Right renal pelvis (tissue), 4 donors: Measurements from ENCODE around the gene TMEM139. TPM values are rescaled to one million over a fixed set of nuclear protein-coding genes. Genes with fewer than 3 reads are reported as not detected.
"Not testable (repeated sequence)": the region's sequence is repeated elsewhere in the genome, so short reads cannot be mapped to it uniquely, and the experiment has no call there.

ENCODE experiments used
- DNase-seq, 4 donors: peaks; one replicate each; pipeline ENCODE4 v3.0.0-alpha.2; 2013; ENCODE audit warnings: low read depth in 4 of 4, low spot score in 3 of 4, missing footprints in 1 of 4
- polyA plus RNA-seq, 4 donors: library from polyadenylated mRNA; unstranded; fragments of 120-200 nt; gene quantifications; one replicate each; pipeline ENCODE4 v1.2.1, GENCODE V29; 2013; ENCODE audit not compliant: insufficient read length in 4 of 4

Gene TMEM139
- polyA plus RNA-seq, 4 donors: 57.0 to 76.0 (median 60.8) TPM

DNA sequence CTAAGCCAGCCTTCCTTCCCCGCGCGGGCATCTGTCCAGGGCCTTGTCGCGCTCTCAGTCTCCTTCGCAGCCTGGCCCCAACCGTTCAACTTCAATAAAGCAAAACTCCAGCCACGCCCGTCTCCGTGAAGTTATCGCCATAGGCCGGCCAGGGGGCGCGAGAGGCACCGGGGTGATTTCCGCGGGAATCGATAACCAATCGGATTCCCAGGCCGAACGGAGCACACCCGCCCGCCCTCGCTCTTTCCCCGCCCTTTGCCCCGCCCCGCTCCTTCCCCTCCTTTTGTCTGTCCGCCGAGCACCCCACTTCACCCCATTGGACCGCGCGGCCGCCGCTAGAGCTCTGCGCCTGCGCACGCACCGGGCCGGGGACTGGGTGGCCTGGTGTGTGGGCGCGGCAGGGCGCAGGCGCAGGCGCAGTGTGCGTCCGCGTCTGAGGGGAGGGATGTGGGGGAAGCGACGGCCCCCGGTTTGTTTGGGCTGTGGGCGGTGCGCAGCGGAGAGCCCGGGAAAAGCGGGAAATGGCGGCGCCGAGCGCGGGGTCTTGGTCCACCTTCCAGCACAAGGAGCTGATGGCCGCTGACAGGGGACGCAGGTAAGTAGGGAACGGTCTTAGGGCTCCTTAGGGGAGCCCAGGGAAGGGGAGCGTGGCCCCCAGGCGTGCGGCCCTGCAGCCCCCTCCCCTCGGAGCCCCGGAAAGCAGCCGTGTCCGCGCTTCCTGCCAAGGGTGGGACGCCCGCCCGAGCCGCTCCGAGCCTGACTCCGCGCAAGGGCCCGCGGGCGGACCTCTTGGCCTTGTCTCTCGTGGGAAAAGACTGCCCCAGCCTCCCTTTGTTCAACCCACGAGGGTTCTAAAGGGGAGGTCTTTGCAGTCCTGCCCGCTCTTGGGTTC lies 3.4 kb downstream of the TMEM139 start, which contains the start of gene CASP2:
TSS of gene CASP2 (plus strand) at position 417 of the 892 bp plus-strand sequence. CDS start at position 522, 105 bp downstream.
- peak; percentile 91 to 95 (median 92) for DNase-seq

- no peak for DNase-seq
These were observed 4.1 kb downstream of the TMEM139 start for GRCh38 chr7:143288836-143289235.

DNA sequence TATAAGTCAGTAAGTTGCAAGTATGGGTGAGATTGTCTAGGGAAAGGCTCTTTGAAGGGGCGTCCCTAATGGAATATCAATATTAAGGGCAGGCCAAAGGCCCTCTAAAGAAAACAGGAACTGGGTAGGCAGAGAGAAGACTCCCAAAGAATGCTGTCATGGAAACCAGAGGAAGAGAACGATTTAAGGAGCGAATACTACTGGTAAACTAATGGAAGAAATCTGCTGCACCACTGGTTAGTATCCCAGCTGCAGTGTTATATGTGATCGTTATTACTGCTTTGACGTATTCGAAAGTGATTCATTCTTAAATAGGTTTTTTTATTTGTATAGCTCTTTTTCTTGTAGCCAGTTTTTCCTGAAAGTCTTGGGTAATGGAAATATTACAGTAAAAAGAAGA lies 4.7 kb downstream of the TMEM139 start:
- DNase-seq: no peak

GRCh38 chr7:143289888-143290287 lies 5.1 kb downstream of the TMEM139 start:
- DNase-seq: not testable (repeated sequence)

DNA sequence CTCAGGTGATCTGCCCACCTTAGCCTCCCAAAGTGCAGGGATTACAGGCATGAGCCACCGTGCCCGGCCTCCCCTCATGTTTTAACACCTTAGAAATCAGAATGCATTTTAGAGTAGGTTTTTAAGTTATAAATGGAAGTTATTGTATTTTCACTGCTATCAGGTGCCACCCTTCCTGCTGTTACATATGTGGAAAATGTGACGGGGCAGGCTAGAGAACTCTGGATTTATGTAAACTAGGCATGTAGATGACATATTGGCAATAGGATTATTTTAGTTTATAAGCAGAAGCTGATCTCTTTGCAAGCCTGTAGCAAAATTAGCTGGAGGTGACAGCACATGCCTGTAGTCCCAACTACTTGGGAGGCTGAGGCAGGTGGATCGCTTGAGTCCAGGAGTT lies 5.5 kb downstream of the TMEM139 start:
- DNase-seq: no peak

DNA sequence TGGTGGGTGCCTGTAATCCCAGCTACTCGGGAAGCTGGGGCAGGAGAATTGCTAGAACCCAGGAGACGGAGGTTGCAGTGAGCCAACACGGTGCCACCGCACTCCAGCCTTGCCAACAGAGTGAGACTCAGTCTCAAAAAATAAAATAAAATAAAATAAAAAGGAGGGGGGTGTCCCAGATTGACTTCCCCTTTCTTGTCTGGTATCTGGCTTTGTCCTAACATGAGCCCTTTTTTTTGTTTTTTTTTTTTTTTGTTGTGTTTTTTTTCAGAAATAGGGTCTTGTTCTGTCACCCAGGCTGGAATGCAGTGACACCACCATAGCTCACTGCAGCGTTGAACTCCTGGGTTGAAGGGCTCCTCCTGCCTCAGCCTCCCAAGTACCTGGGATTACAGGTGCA lies 8.1 kb downstream of the TMEM139 start:
- no peak for DNase-seq

GRCh38 chr7:143295870-143296269 lies 11.1 kb downstream of the TMEM139 start:
- no peak for DNase-seq

DNA sequence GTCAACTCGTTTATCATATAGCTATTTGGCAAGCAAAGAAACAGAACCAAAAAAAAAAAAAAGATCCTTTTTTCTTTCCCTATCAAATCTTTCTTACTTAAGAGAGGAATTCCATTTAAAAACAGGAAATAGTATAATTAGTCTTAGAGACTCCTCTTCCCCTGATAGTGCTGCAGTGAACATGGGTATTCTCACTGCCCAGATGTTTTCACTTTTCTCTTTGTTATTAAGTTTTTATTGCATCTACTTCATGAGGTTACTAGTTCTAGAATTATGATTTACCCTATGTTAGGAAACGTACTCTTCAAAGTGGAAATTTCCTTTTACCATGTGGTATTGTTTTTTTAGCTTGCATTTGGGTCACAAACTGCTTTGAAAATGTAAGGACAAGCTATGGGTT lies 11.9 kb downstream of the TMEM139 start:
- DNase-seq: no peak

GRCh38 chr7:143299346-143299745 lies 14.6 kb downstream of the TMEM139 start:
- no peak for DNase-seq

DNA sequence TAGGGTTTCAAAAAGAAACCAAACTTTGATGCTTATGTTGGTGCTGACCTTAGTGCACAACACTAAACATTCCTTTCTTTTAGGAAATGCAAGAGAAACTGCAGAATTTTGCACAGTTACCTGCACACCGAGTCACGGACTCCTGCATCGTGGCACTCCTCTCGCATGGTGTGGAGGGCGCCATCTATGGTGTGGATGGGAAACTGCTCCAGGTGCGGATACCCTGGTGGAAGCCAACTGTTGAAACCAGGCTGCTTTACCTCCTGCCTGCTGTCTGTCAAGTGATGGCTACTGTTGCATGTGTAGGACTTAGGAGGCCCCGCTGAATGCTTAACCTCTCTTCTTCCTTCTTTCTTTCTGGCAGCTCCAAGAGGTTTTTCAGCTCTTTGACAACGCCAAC lies 15.1 kb downstream of the TMEM139 start:
- no peak for DNase-seq

GRCh38 chr7:143300959-143301935 lies 16.5 kb downstream of the TMEM139 start:
- no peak for DNase-seq

- no peak for DNase-seq
These were observed 19.0 kb downstream of the TMEM139 start for GRCh38 chr7:143303733-143304132.

DNA sequence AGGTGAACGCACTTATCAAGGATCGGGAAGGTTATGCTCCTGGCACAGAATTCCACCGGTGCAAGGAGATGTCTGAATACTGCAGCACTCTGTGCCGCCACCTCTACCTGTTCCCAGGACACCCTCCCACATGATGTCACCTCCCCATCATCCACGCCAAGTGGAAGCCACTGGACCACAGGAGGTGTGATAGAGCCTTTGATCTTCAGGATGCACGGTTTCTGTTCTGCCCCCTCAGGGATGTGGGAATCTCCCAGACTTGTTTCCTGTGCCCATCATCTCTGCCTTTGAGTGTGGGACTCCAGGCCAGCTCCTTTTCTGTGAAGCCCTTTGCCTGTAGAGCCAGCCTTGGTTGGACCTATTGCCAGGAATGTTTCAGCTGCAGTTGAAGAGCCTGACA lies 20.2 kb downstream of the TMEM139 start:
- no peak for DNase-seq

DNA sequence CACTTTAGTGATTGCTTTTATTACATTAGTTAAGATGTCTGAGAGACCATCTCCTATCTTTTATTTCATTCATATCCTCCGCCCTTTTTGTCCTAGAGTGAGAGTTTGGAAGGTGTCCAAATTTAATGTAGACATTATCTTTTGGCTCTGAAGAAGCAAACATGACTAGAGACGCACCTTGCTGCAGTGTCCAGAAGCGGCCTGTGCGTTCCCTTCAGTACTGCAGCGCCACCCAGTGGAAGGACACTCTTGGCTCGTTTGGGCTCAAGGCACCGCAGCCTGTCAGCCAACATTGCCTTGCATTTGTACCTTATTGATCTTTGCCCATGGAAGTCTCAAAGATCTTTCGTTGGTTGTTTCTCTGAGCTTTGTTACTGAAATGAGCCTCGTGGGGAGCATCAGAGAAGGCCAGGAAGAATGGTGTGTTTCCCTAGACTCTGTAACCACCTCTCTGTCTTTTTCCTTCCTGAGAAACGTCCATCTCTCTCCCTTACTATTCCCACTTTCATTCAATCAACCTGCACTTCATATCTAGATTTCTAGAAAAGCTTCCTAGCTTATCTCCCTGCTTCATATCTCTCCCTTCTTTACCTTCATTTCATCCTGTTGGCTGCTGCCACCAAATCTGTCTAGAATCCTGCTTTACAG lies 20.8 kb downstream of the TMEM139 start:
- no peak for DNase-seq

- no peak for DNase-seq
These were observed 23.9 kb downstream of the TMEM139 start for GRCh38 chr7:143308632-143309031.

DNA sequence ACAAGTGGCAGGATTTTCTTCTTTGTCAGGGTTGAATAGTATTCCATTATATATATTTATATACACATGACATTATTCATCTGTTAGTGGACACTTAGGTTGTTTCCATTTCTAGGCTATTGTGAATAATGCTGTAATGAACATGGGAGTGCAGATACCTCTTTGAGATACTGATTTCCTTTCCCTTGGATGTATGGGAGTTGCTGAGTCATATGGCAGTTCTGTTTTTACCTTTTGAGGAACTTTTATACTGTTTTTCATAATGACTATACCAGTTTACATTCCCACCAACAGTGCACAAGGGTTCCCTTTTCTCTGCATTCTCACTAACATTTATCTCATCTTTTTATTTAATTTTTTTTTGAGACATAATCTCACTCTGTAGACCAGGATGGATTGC lies 29.4 kb downstream of the TMEM139 start:
- DNase-seq: no peak

- no peak for DNase-seq
These were observed 31.0 kb downstream of the TMEM139 start, which contains the start of gene CLCN1 for GRCh38 chr7:143315776-143316175. Gene CLCN1, plus strand, starts transcription at chr7:143316111. Its CDS starts 102 bp downstream, at chr7:143316213.

- no peak for DNase-seq
These were observed 31.7 kb downstream of the TMEM139 start for GRCh38 chr7:143316492-143316891.

DNA sequence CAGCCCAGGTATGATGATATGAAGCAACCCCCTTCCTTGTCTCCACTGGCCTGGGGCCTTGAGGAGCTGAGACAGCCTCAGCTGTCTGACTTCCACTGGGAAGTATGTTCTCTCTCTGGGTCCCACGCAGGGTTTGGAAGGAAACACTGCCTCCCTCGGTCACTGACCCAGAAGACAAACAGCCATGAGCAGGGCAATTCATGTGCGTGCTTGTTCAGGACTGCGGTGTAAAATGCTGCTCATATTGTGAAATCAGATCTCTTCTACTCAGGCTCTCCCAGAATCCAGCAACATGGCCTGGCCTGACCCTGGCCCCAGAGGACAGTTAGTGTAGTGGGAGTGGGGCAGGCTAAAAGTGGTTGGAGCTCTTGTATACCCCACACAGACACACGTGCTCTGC lies 33.9 kb downstream of the TMEM139 start:
- no peak for DNase-seq

DNA sequence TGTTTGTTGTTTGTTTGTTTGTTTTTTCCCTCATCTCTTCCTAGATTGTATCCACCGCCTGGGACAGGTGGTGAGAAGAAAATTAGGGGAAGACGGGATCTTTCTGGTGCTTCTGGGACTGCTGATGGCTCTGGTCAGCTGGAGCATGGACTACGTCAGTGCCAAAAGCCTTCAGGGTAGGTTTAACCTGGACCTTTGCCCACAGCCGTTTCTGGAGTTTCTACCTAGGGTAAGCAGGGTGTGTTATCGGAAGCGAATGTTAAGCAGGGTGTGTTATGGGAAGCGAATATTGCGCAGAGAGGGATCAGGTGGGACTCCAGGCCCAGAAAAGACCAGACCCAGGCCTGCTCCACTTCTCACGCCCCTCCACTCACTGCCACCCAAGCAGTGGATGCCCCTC lies 35.9 kb downstream of the TMEM139 start:
- no peak for DNase-seq

DNA sequence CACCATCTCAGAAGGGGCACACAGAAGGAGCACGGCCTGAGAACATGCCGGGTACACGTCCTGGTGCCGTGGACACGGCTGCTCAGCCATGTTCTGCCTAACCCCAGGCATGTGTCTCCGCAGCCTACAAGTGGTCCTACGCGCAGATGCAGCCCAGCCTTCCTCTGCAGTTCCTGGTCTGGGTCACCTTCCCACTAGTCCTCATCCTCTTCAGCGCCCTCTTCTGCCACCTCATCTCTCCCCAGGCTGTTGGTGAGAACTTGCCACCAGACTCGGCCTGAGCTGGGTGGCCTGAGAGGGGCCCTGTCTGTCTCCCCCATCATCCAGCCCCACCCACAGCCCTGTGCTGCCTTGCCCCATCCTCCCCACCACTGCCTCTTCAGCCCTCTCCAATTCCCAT lies 36.5 kb downstream of the TMEM139 start:
- no peak for DNase-seq
